Measurements from ENCODE around the gene FFAR3. TPM values are rescaled to one million over a fixed set of nuclear protein-coding genes. Genes with fewer than 3 reads are reported as not detected.

Gene FFAR3
- total RNA-seq, 2 experiments from 2014 or later = 0.19 TPM; not detected in 1

DNA sequence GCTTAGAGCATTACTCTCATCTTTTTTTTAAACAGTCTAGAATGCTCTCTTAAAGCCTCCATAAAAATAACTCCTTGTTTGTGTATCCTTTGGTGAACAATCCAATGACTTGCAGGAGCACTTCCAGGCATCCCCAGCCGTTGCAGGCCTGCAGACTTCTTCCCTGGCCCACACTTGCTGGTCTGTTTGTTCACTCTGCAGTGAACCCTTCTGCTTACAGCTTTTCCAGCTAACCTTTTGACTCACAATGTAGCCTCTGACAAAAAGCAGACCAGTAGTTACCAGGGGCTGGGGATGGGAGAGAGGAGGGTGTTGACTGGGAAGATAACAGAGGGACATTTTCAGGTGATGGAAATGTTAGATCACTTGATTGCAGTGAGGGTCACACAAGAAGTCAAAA, 21.7 kb downstream of the FFAR3 start:
- BruUV-seq (replicated peaks) = no TSS peak
- H3K27ac ChIP-seq (ENCODE audit: low read depth, low read length, poor library complexity, severe bottlenecking) = no peak overlapping the region
- intact Hi-C loops (cut with micrococcal nuclease; ENCODE audit: unreplicated experiment) = no loop called here
- H3K4me2 ChIP-seq (ENCODE audit: low read length) = no peak overlapping the region
- no peaks in the 10 kb centered on the region for H3K36me3 ChIP-seq (ENCODE audit: insufficient read depth, low read length)
- no peaks in the 10 kb centered on the region for H3K4me1 ChIP-seq (ENCODE audit: insufficient read depth, low read length, poor library complexity, severe bottlenecking)
- POLR2A ChIA-PET = no interaction called here
- TF ChIP-seq, protein P1, sequence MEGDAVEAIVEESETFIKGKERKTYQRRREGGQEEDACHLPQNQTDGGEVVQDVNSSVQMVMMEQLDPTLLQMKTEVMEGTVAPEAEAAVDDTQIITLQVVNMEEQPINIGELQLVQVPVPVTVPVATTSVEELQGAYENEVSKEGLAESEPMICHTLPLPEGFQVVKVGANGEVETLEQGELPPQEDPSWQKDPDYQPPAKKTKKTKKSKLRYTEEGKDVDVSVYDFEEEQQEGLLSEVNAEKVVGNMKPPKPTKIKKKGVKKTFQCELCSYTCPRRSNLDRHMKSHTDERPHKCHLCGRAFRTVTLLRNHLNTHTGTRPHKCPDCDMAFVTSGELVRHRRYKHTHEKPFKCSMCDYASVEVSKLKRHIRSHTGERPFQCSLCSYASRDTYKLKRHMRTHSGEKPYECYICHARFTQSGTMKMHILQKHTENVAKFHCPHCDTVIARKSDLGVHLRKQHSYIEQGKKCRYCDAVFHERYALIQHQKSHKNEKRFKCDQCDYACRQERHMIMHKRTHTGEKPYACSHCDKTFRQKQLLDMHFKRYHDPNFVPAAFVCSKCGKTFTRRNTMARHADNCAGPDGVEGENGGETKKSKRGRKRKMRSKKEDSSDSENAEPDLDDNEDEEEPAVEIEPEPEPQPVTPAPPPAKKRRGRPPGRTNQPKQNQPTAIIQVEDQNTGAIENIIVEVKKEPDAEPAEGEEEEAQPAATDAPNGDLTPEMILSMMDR (conservative IDR thresholded peaks at IDR 0.05; ENCODE audit: low read length) = no peak
- no peak for TF ChIP-seq EZH2phosphoT487 (IDR thresholded peaks at IDR 0.05; ENCODE audit: borderline replicate concordance, low read depth, low read length)
- no peaks in the 10 kb centered on the region for H3K9me3 ChIP-seq (ENCODE audit: low read length)
- no peak overlapping the region for H2AFZ ChIP-seq (ENCODE audit: low read length)
- H3K4me3 ChIP-seq (ENCODE audit: low read depth, low read length, poor library complexity, severe bottlenecking) = no peak overlapping the region
- CTCF ChIA-PET (ENCODE audit: unreplicated experiment) = no interaction called here
- H3K79me2 ChIP-seq (ENCODE audit: insufficient read depth, low read depth, low read length) = no peaks in the 10 kb centered on the region
- no peaks in the 10 kb centered on the region for H4K20me1 ChIP-seq (ENCODE audit: insufficient read depth, low read length)
- H3K9me2 ChIP-seq (ENCODE audit: insufficient read depth, low read length) = no peaks in the 10 kb centered on the region
- no peak for DNase-seq (ENCODE audit: low spot score)

DNA sequence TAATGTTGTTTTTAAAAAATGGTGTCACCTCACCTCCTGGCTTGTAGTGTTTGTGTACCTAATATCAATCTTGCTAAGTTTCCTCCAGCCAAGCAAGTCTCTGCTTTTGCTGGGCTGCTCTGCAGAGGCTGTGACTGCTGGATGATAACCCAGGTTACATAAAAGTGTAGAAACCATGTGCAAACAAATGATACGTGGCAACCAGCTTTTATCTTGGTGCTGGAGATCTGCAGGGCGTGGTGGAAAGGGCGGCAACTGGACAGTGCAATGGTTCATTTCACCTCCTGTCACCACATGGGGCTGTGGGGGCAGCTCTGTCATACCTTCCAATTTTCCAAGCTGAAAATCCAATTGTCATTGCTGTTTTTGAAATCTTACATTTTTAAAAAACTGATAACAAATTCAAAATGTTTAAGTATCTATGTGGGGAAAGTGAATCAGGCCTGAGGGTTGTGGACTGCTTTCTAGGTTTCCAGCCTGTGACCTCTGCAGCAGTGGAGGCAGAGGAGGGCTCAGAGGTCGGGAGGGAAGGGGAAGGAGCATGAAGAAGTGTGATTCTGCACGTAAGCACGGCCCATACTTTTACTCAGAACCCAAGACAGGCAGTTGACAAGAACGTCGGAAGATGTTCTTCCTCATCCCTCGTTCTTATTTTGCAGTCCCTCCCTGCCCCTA, 22.3 kb downstream of the FFAR3 start:
- POLR2A ChIA-PET = no interaction called here
- no peaks in the 10 kb centered on the region for H3K4me1 ChIP-seq (ENCODE audit: insufficient read depth, low read length, poor library complexity, severe bottlenecking)
- TF ChIP-seq, protein P1 (conservative IDR thresholded peaks at IDR 0.05; ENCODE audit: low read length) = no peak
- TF ChIP-seq EZH2phosphoT487 (IDR thresholded peaks at IDR 0.05; ENCODE audit: borderline replicate concordance, low read depth, low read length) = no peak
- no peaks in the 10 kb centered on the region for H4K20me1 ChIP-seq (ENCODE audit: insufficient read depth, low read length)
- no peaks in the 10 kb centered on the region for H3K9me2 ChIP-seq (ENCODE audit: insufficient read depth, low read length)
- no peak overlapping the region for H3K4me3 ChIP-seq (ENCODE audit: low read depth, low read length, poor library complexity, severe bottlenecking)
- H3K79me2 ChIP-seq (ENCODE audit: insufficient read depth, low read depth, low read length) = no peaks in the 10 kb centered on the region
- H2AFZ ChIP-seq (ENCODE audit: low read length) = no peak overlapping the region
- no peak overlapping the region for H3K4me2 ChIP-seq (ENCODE audit: low read length)
- H3K9me3 ChIP-seq (ENCODE audit: low read length) = no peaks in the 10 kb centered on the region
- H3K36me3 ChIP-seq (ENCODE audit: insufficient read depth, low read length) = no peaks in the 10 kb centered on the region
- DNase-seq (ENCODE audit: low spot score) = no peak
- intact Hi-C loops (cut with micrococcal nuclease; ENCODE audit: unreplicated experiment) = no loop called here
- no TSS peak for BruUV-seq (replicated peaks)
- no peak overlapping the region for H3K27ac ChIP-seq (ENCODE audit: low read depth, low read length, poor library complexity, severe bottlenecking)
- CTCF ChIA-PET (ENCODE audit: unreplicated experiment) = no interaction called here

DNA sequence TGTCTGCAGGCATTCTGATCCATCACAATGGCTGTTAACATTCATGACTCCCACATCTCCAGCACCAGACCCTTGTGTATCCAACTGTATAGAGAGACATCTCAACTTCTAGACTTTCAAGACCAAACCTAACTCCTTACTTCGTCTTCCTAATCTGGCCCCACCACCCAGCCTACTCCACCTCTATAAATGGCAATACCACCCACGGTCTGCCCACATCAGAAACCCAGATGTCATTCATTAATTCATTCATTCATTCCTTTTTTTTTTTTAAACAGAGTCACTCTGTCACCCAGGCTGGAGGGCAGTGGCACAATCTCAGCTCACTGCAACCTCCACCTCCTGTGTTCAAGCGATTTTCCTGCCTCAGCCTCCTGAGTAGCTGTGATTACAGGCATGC, 23.1 kb downstream of the FFAR3 start:
- Histone ChIP-seq H3K79me2 (ENCODE audit: insufficient read depth, low read depth, low read length) (no peaks in the 10 kb centered on the region), H3K27ac (ENCODE audit: low read depth, low read length, poor library complexity, severe bottlenecking) (no peak overlapping the region), H3K9me2 (ENCODE audit: insufficient read depth, low read length) (no peaks in the 10 kb centered on the region), H4K20me1 (ENCODE audit: insufficient read depth, low read length) (no peaks in the 10 kb centered on the region), H3K4me3 (ENCODE audit: low read depth, low read length, poor library complexity, severe bottlenecking) (no peak overlapping the region), H2AFZ (ENCODE audit: low read length) (no peak overlapping the region), H3K9me3 (ENCODE audit: low read length) (peaks cover 2% of the 10 kb centered on the region; the same call in 1 of the 2 replicates), H3K36me3 (ENCODE audit: insufficient read depth, low read length) (no peaks in the 10 kb centered on the region), H3K4me2 (ENCODE audit: low read length) (no peak overlapping the region), H3K4me1 (ENCODE audit: insufficient read depth, low read length, poor library complexity, severe bottlenecking) (no peaks in the 10 kb centered on the region)
- CTCF ChIA-PET (ENCODE audit: unreplicated experiment) = no interaction called here
- BruUV-seq (replicated peaks) = no TSS peak
- POLR2A ChIA-PET = no interaction called here
- no peak for TF ChIP-seq EZH2phosphoT487 (IDR thresholded peaks at IDR 0.05; ENCODE audit: borderline replicate concordance, low read depth, low read length)
- TF ChIP-seq, protein P1 (conservative IDR thresholded peaks at IDR 0.05; ENCODE audit: low read length) = no peak
- DNase-seq (ENCODE audit: low spot score) = no peak
- intact Hi-C loops (cut with micrococcal nuclease; ENCODE audit: unreplicated experiment) = no loop called here
